ENCODE results near the gene MAPK4.

MAPK4 gene

GRCh38 chr18:50651334-50651733, 91.4 kb downstream of the MAPK4 start:
- no peak for DNase-seq (ENCODE audit: low read depth in 1 of 2, low spot score in 1 of 2)

DNA sequence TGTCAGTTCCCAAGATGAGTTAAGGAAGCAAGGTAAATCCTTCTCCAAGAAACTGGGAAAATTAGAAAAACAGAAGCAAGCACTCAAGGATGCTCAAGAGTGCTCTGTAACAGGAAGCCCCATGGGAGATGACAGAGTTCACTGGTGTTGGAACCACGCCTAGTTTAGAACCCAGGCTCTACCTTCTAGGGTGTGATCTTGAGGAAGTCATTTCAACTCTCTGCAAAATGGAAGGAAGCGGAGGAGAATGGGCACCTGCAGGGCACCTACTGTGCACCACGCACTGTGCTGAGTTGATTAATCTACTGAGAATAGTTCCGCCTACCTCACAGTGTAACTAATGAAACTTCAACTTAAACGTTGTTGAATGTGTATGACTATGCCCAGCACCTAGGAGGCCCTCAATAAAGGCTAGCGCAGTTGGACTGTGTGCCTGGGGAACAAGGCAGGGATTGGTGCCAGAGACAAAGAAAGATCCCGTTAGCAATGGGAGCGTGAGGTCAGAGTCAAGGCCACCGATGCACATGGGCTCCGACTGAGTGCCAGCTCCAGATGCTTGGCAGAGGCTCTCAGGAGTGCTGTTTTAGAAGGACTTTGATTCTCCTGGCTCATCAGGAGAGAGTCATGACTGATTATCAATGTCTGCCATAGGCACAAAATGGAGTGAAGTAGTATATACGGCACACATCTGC, 93.7 kb downstream of the MAPK4 start:
- DNase-seq (ENCODE audit: low read depth in 1 of 2, low spot score in 1 of 2) = no peak

DNA sequence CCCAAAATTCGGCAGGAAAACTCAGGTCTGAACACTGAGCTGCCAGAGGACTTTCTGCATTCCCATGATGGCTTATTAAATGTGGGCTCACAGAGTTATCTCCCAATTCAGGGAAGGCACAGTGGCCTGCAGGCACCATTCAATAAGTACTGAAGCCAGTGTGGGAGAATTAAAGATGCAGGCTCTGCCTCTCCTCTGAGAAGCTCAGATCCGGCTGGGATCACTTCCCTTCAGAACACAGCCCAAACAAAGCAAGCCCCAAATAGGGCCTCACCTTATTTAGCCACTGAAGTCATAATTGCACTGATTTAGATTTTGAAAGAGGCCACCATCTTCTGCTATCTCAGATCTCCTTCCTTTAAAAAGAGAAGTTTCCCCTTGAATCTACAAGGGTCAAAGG, 94.3 kb downstream of the MAPK4 start:
- no peak for DNase-seq (ENCODE audit: low read depth in 1 of 2, low spot score in 1 of 2)

GRCh38 chr18:50654658-50655550, 95.0 kb downstream of the MAPK4 start:
- no peak for DNase-seq (ENCODE audit: low read depth in 1 of 2, low spot score in 1 of 2)

- no peak for DNase-seq (ENCODE audit: low read depth in 1 of 2, low spot score in 1 of 2)
Measured at GRCh38 chr18:50656396-50656795, 96.5 kb downstream of the MAPK4 start.

DNA sequence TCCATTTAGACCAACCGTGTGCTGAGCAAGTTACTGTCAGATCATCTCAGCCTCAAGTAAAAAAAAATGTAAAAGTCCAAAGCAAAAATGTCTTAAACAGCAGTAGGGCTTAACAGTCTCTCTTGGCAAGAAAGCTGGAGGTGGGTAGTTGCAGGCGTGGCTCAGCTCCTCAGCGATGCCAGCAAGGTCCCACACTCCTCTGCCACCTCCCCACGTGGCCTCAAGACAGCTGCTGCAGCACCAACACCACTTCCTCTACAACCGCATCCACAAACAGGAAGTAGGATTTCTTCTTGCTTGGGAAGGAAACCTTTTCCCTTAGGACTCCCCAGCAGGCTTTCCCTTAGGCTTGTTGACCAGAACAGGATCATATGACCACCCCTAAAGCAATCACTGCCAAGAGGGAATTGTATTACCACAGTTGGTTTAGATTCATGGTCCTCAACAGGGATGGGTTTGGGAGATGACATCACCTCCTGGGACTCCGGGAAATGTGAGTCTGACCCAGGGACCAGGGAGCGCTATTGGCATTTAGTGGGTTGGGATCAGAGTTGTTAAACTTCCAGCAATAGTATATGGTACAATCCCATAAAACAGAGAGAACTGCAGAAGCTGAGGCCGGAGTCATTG, 97.1 kb downstream of the MAPK4 start:
- no peak for DNase-seq (ENCODE audit: low read depth in 1 of 2, low spot score in 1 of 2)

GRCh38 chr18:50658601-50659000, 98.7 kb downstream of the MAPK4 start:
- no peak for DNase-seq (ENCODE audit: low read depth in 1 of 2, low spot score in 1 of 2)

GRCh38 chr18:50659091-50660003, 99.5 kb downstream of the MAPK4 start:
- no peak for DNase-seq (ENCODE audit: low read depth in 1 of 2, low spot score in 1 of 2)

GRCh38 chr18:50661013-50661412, 101.1 kb downstream of the MAPK4 start:
- DNase-seq (ENCODE audit: low read depth in 1 of 2, low spot score in 1 of 2) = no peak

- no peak for DNase-seq (ENCODE audit: low read depth in 1 of 2, low spot score in 1 of 2)
Measured at GRCh38 chr18:50662177-50662576, 102.3 kb downstream of the MAPK4 start.

GRCh38 chr18:50662775-50663383, 103.0 kb downstream of the MAPK4 start:
- no peak for DNase-seq (ENCODE audit: low read depth in 1 of 2, low spot score in 1 of 2)

GRCh38 chr18:50663626-50664441, 103.9 kb downstream of the MAPK4 start:
- DNase-seq (ENCODE audit: low read depth in 1 of 2, low spot score in 1 of 2) = no peak

DNA sequence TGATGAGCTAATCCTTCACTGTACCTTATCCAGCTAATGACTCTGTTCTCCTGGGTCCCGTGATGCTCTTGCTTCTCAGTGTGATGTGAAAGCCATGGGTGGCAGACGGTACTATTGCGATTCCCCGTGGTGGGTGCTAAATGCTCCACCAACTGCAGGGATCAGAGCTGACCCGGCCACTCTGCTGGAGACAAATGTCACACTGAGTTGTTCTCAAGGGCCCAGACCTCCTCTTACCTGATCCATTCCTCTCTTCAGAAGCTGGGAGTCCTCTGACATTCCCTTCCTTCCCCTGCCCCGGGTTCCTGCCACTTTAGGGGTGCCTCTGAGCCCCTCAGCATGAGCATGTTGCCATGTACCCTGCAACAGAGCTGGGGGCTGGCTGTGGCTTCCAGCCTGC, 105.1 kb downstream of the MAPK4 start:
- DNase-seq (ENCODE audit: low read depth in 1 of 2, low spot score in 1 of 2) = no peak

GRCh38 chr18:50665519-50665918, 105.6 kb downstream of the MAPK4 start:
- no peak for DNase-seq (ENCODE audit: low read depth in 1 of 2, low spot score in 1 of 2)

- DNase-seq (ENCODE audit: low read depth in 1 of 2, low spot score in 1 of 2) = no peak
Measured at GRCh38 chr18:50666536-50666935, 106.6 kb downstream of the MAPK4 start.

- DNase-seq (ENCODE audit: low read depth in 1 of 2, low spot score in 1 of 2) = no peak
Measured at GRCh38 chr18:50671376-50671775, 111.5 kb downstream of the MAPK4 start.

GRCh38 chr18:50674307-50674980, 114.6 kb downstream of the MAPK4 start:
- DNase-seq (ENCODE audit: low read depth in 1 of 2, low spot score in 1 of 2) = no peak

- DNase-seq (ENCODE audit: low read depth in 1 of 2, low spot score in 1 of 2) = no peak
Measured at GRCh38 chr18:50675043-50675442, 115.2 kb downstream of the MAPK4 start.

GRCh38 chr18:50678651-50679050, 118.8 kb downstream of the MAPK4 start:
- no peak for DNase-seq (ENCODE audit: low read depth in 1 of 2, low spot score in 1 of 2)

All from activated CD4-positive, alpha-beta T cell treated with anti-CD3 and anti-CD28 coated beads, Interleukin-2, amount 50 U/mL, for 24 hours (primary cell).